Vagina (tissue), 2 donors: ENCODE measurements around the gene GIMD1. TPM values are rescaled to one million over a fixed set of nuclear protein-coding genes. Genes with fewer than 3 reads are reported as not detected.
A peak's percentile ranks its signal among the peaks of the same experiment; 100 is the strongest.

ENCODE experiments used
- DNase-seq, 2 donors: peaks; one replicate each; pipeline ENCODE4 v3.0.0-alpha.2; 2017; ENCODE audit errors: extremely low spot score in 2 of 2
- H3K27ac ChIP-seq: fragments of 200-600 bp; sonication (generic); one replicate; pipeline ENCODE4 v1.5.1; 2019
- H3K27me3 ChIP-seq: fragments of 200-600 bp; sonication (generic); one replicate; pipeline ENCODE4 v1.5.1; 2019
- H3K36me3 ChIP-seq, 2 donors: fragments of 200-600 bp; sonication (generic); one replicate each; pipeline ENCODE4 v1.5.1; 2017 to 2019
- H3K4me1 ChIP-seq: fragments of 200-600 bp; sonication (generic); one replicate; pipeline ENCODE4 v1.5.1; 2019
- H3K4me3 ChIP-seq, 2 donors: fragments of 200-600 bp; sonication (generic); 1 replicate in 1 of 2; 2 replicates in 1 of 2; pipeline ENCODE4 v1.5.1; 2016 to 2019
- H3K9me3 ChIP-seq: fragments of 200-600 bp; sonication (generic); one replicate; pipeline ENCODE4 v1.5.1; 2019
- CTCF ChIP-seq, 3 experiments: fragments of 450-650 bp in 2 of 3; fragments of 200-600 bp in 1 of 3; sonication (generic) in 1 of 3; IDR thresholded peaks; one replicate each; pipeline ENCODE4 v1.5.1; 2017 to 2019; ENCODE audit warnings: antibody characterized with exemption in 3 of 3, mild to moderate bottlenecking in 2 of 3, moderate library complexity in 2 of 3
- POLR2A ChIP-seq, 2 donors: fragments of 450-650 bp; IDR thresholded peaks; one replicate each; pipeline ENCODE4 v1.6.1; 2017; ENCODE audit warnings: antibody characterized with exemption in 2 of 2, mild to moderate bottlenecking in 2 of 2, moderate library complexity in 2 of 2
- POLR2AphosphoS5 ChIP-seq, 2 donors: sonication (generic); formaldehyde crosslinking; IDR thresholded peaks; one replicate each; pipeline ENCODE4 v1.9.0; 2017; ENCODE audit warnings: antibody characterized with exemption in 2 of 2, mild to moderate bottlenecking in 2 of 2, low read depth in 1 of 2; ENCODE audit not compliant: insufficient read depth in 1 of 2
- intact Hi-C: fragments of 100-400 bp; cut with DNase I; formaldehyde crosslinking; loops from one replicate; pipeline ENCODE4 v1.15.1; 2023
- total RNA-seq: library from RNA; depleted of rRNA; stranded (reverse); fragments of >200 nt; gene quantifications from one replicate; pipeline ENCODE4 v1.2.3, GENCODE V29; 2016

The GIMD1 gene
- total RNA-seq, 1 donor from 2014 or later: not detected

- Histone ChIP-seq H3K4me3 (no peak overlapping the region), H3K27ac (no peak overlapping the region), H3K4me1 (no peaks in the 10 kb centered on the region), H3K36me3 (no peaks in the 10 kb centered on the region), H3K27me3 (no peaks in the 10 kb centered on the region), H3K9me3 (no peaks in the 10 kb centered on the region)
- no peak for TF ChIP-seq POLR2A (IDR thresholded peaks at IDR 0.05)
- no peak for TF ChIP-seq POLR2AphosphoS5 (IDR thresholded peaks at IDR 0.05; ENCODE audit: insufficient read depth in 1 of 2, low read depth in 1 of 2)
- TF ChIP-seq CTCF (IDR thresholded peaks at IDR 0.05): no peak
- intact Hi-C loops: no loop called here
- no peak for DNase-seq
Observed at GRCh38 chr4:106371161-106371560, 2.6 kb upstream of the GIMD1 start.

DNA sequence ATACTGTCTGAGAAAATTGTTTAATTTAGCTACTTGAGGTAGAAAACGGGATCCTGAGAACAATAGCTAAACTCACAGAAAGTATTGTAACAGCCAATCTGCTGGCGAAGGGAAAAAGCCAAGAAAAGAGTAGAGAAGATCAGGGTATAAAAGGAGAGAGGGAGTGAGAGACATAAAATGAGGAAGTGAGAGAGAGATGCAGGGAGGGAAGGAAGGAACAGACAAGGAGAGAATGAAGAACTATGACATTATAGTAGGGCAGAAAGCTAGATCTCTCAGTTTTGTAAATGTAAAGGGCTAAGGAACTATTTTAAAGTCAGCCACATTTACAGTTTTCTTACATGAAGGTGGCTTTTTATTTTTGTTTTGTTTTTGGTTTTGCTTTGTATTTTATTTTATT is 1.6 kb upstream of the GIMD1 start:
- Histone ChIP-seq H3K27me3 (no peaks in the 10 kb centered on the region), H3K4me1 (no peaks in the 10 kb centered on the region), H3K36me3 (no peaks in the 10 kb centered on the region), H3K4me3 (no peak overlapping the region), H3K9me3 (no peaks in the 10 kb centered on the region), H3K27ac (no peak overlapping the region)
- TF ChIP-seq POLR2AphosphoS5 (IDR thresholded peaks at IDR 0.05; ENCODE audit: insufficient read depth in 1 of 2, low read depth in 1 of 2) (no peak), CTCF (IDR thresholded peaks at IDR 0.05) (no peak), POLR2A (IDR thresholded peaks at IDR 0.05) (no peak)
- intact Hi-C loops: no loop called here
- DNase-seq: no peak

- Histone ChIP-seq H3K27ac (no peak overlapping the region), H3K4me1 (no peaks in the 10 kb centered on the region), H3K27me3 (no peaks in the 10 kb centered on the region), H3K4me3 (no peak overlapping the region), H3K36me3 (no peaks in the 10 kb centered on the region), H3K9me3 (no peaks in the 10 kb centered on the region)
- no peak for TF ChIP-seq POLR2AphosphoS5 (IDR thresholded peaks at IDR 0.05; ENCODE audit: insufficient read depth in 1 of 2, low read depth in 1 of 2)
- TF ChIP-seq CTCF (IDR thresholded peaks at IDR 0.05): peak; percentile 24 to 53 (median 48)
- intact Hi-C loops: no loop called here
- DNase-seq: no peak
Observed at GRCh38 chr4:106369456-106370060, 980 bp upstream of the GIMD1 start.

GRCh38 chr4:106367072-106367471 is 1.5 kb downstream of the GIMD1 start:
- Histone ChIP-seq H3K36me3 (no peaks in the 10 kb centered on the region), H3K27ac (no peak overlapping the region), H3K4me3 (no peak overlapping the region), H3K4me1 (no peaks in the 10 kb centered on the region), H3K9me3 (no peaks in the 10 kb centered on the region), H3K27me3 (no peaks in the 10 kb centered on the region)
- no peak for DNase-seq
- intact Hi-C loops: no loop called here
- TF ChIP-seq POLR2AphosphoS5 (IDR thresholded peaks at IDR 0.05; ENCODE audit: insufficient read depth in 1 of 2, low read depth in 1 of 2) (no peak), CTCF (IDR thresholded peaks at IDR 0.05) (no peak), POLR2A (IDR thresholded peaks at IDR 0.05) (no peak)

- no peak for TF ChIP-seq POLR2AphosphoS5 (IDR thresholded peaks at IDR 0.05; ENCODE audit: insufficient read depth in 1 of 2, low read depth in 1 of 2)
- no peak for TF ChIP-seq CTCF (IDR thresholded peaks at IDR 0.05)
- TF ChIP-seq POLR2A (IDR thresholded peaks at IDR 0.05): no peak
- H3K4me3 ChIP-seq: no peak overlapping the region
Observed at GRCh38 chr4:106366026-106366425, 2.6 kb downstream of the GIMD1 start.

More at GRCh38 chr4:106366026-106366425, 2.6 kb downstream of the GIMD1 start:
- intact Hi-C loops: no loop called here
- Histone ChIP-seq H3K27me3 (no peaks in the 10 kb centered on the region), H3K9me3 (no peaks in the 10 kb centered on the region), H3K36me3 (no peaks in the 10 kb centered on the region), H3K4me1 (no peaks in the 10 kb centered on the region), H3K27ac (no peak overlapping the region)
- no peak for DNase-seq
